Measurements from ENCODE around the gene RELN. TPM values are rescaled to one million over a fixed set of nuclear protein-coding genes. Genes with fewer than 3 reads are reported as not detected.
A peak's percentile ranks its signal among the peaks of the same experiment; 100 is the strongest.

RELN gene
- total RNA-seq, 1 experiment from 2014 or later, result 8.0 TPM

GRCh38 chr7:103752995-103753394, 236.5 kb downstream of the RELN start:
- Histone ChIP-seq H3K79me2 (ENCODE audit: low read length) (no peaks in the 10 kb centered on the region), H3K4me2 (ENCODE audit: low read length) (no peak overlapping the region), H3K36me3 (ENCODE audit: low read depth, low read length) (no peaks in the 10 kb centered on the region), H3K4me3 (ENCODE audit: low read length) (no peak overlapping the region), H3K4me1 (ENCODE audit: insufficient read depth, low read length) (peaks cover 3% of the 10 kb centered on the region; the same call in 1 of the 2 replicates), H3K9me2 (replicated peaks; ENCODE audit: low read length) (no peaks in the 10 kb centered on the region), H3K9ac (ENCODE audit: low read length) (no peak overlapping the region), H3K27me3 (ENCODE audit: low read length) (no peaks in the 10 kb centered on the region), H3K9me3 (ENCODE audit: low read length) (no peaks in the 10 kb centered on the region), H2AFZ (ENCODE audit: low read length) (peak overlapping the region; percentile 48; the same call in 1 of the 2 replicates), H4K20me1 (ENCODE audit: low read length) (no peaks in the 10 kb centered on the region), H3K27ac (ENCODE audit: low read length) (no peak overlapping the region), H3F3A (ENCODE audit: low read length, unreplicated experiment) (no peaks in the 10 kb centered on the region)
- no TSS peak for BruUV-seq (replicated peaks)
- ChIA-PET CTCF (interaction anchor here (1.4 kb wide), 2 partner anchors 178 to 179 kb away, joined by 5 to 6 read pairs; no protein-coding TSS in a partner anchor), POLR2A (ENCODE audit: unreplicated experiment) (no interaction called here)
- TF ChIP-seq EZH2 (IDR thresholded peaks at IDR 0.05; ENCODE audit: low read length, unreplicated experiment) (no peak), CTCF (conservative IDR thresholded peaks at IDR 0.05; ENCODE audit: low read depth, low read length) (peak; percentile 65), EZH2phosphoT487 (IDR thresholded peaks at IDR 0.05; ENCODE audit: borderline replicate concordance, low read length) (no peak)
- DNase-seq (peak; percentile 69), ATAC-seq (peak; percentile 90)
- intact Hi-C loops (cut with micrococcal nuclease), result loop anchor here (1.0 to 10.0 kb wide), 5 partner anchors 161 to 412 kb away; no protein-coding TSS in a partner anchor

DNA sequence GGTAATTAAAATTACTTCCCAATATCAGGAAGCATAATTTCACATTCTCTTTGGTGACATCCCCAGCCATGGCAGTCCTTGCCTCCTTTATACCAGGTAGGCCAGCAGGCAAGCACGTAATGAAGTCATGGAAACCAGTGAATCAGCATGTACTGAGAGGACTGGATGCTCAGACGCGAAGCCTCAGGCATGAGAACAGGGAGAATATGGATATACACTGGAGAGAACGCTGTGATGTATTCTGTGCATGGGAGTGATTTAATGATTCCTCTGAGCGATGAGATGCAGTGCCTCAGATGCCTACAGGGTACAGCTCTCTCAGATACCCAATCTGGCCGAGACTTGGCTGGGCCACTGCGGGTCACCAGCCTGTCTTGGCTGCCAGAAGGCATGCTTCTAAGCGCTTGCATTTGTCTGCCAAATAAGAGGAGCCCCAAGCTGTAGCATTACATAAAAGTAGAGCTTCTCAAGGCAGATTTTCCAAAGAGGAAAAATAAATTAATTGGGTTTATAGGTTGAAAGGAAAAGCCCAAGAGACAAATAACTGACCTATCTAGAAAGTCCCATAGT, 238.1 kb downstream of the RELN start:
- POLR2A ChIA-PET (ENCODE audit: unreplicated experiment), result interaction anchor here (0.6 kb wide), 1 partner anchor 33 kb away, joined by 7 read pairs; no protein-coding TSS in a partner anchor
- H3K9me2 ChIP-seq (replicated peaks; ENCODE audit: low read length), result no peaks in the 10 kb centered on the region
- H3K27me3 ChIP-seq (ENCODE audit: low read length), result no peaks in the 10 kb centered on the region
- no TSS peak for BruUV-seq (replicated peaks)
- H3K4me1 ChIP-seq (ENCODE audit: insufficient read depth, low read length), result peaks cover 3% of the 10 kb centered on the region; the same call in 1 of the 2 replicates
- no peak overlapping the region for H3K9ac ChIP-seq (ENCODE audit: low read length)
- H2AFZ ChIP-seq (ENCODE audit: low read length), result no peak overlapping the region
- no peak for TF ChIP-seq EZH2 (IDR thresholded peaks at IDR 0.05; ENCODE audit: low read length, unreplicated experiment)
- no peak overlapping the region for H3K27ac ChIP-seq (ENCODE audit: low read length)
- no peaks in the 10 kb centered on the region for H3K9me3 ChIP-seq (ENCODE audit: low read length)
- CTCF ChIA-PET, result no interaction called here
- no peaks in the 10 kb centered on the region for H3K36me3 ChIP-seq (ENCODE audit: low read depth, low read length)
- H3K4me2 ChIP-seq (ENCODE audit: low read length), result no peak overlapping the region
- no peaks in the 10 kb centered on the region for H3K79me2 ChIP-seq (ENCODE audit: low read length)
- ATAC-seq (no peak), DNase-seq (no peak)
- H3K4me3 ChIP-seq (ENCODE audit: low read length), result no peak overlapping the region
- no peaks in the 10 kb centered on the region for H3F3A ChIP-seq (ENCODE audit: low read length, unreplicated experiment)
- no peaks in the 10 kb centered on the region for H4K20me1 ChIP-seq (ENCODE audit: low read length)
- intact Hi-C loops (cut with micrococcal nuclease), result loop anchor here (5.0 to 10.0 kb wide), 2 partner anchors 159 to 413 kb away; no protein-coding TSS in a partner anchor

GRCh38 chr7:103748680-103749079, 240.8 kb downstream of the RELN start:
- BruUV-seq (replicated peaks), result no TSS peak
- POLR2A ChIA-PET (ENCODE audit: unreplicated experiment), result no interaction called here

More at GRCh38 chr7:103748680-103749079, 240.8 kb downstream of the RELN start:
- Histone ChIP-seq H3K27me3 (ENCODE audit: low read length) (no peaks in the 10 kb centered on the region), H3K27ac (ENCODE audit: low read length) (no peak overlapping the region), H3K9me2 (replicated peaks; ENCODE audit: low read length) (no peaks in the 10 kb centered on the region), H3K4me3 (ENCODE audit: low read length) (no peak overlapping the region), H3K4me1 (ENCODE audit: insufficient read depth, low read length) (peaks cover 3% of the 10 kb centered on the region; the same call in 1 of the 2 replicates), H2AFZ (ENCODE audit: low read length) (no peak overlapping the region), H3K36me3 (ENCODE audit: low read depth, low read length) (no peaks in the 10 kb centered on the region), H3F3A (ENCODE audit: low read length, unreplicated experiment) (no peaks in the 10 kb centered on the region), H3K4me2 (ENCODE audit: low read length) (no peak overlapping the region), H3K9me3 (ENCODE audit: low read length) (no peaks in the 10 kb centered on the region), H4K20me1 (ENCODE audit: low read length) (no peaks in the 10 kb centered on the region), H3K79me2 (ENCODE audit: low read length) (no peaks in the 10 kb centered on the region), H3K9ac (ENCODE audit: low read length) (no peak overlapping the region)
- TF ChIP-seq EZH2 (IDR thresholded peaks at IDR 0.05; ENCODE audit: low read length, unreplicated experiment) (no peak), EZH2phosphoT487 (IDR thresholded peaks at IDR 0.05; ENCODE audit: borderline replicate concordance, low read length) (no peak), CTCF (conservative IDR thresholded peaks at IDR 0.05; ENCODE audit: low read depth, low read length) (no peak)
- intact Hi-C loops (cut with micrococcal nuclease), result no loop called here
- ATAC-seq, result no peak
- CTCF ChIA-PET, result no interaction called here
- DNase-seq, result no peak
